ENCODE measurements around the gene ADAM21.
"Not testable (repeated sequence)": the region's sequence is repeated elsewhere in the genome, so short reads cannot be mapped to it uniquely, and the experiment has no call there.

DNA sequence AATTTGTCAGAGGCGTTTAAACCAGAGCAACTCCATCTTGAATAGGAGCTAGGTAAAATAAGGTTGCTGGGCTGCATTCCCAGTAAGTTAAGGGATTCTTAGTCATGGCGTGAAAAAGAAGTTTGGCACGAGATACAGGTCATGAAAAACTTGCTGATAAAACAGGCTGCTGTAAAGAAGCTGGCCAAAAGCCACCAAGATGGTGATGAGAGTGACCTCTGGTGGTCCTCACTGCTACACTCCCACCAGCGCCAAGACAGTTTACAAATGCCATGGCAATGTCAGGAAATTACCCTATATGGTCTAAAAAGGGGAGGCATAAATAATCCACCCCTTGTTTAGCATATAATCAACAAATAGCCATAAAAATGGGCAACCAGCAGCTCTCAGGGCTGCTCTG, 48.6 kb upstream of the ADAM21 start:
- TF ChIP-seq, protein P1, sequence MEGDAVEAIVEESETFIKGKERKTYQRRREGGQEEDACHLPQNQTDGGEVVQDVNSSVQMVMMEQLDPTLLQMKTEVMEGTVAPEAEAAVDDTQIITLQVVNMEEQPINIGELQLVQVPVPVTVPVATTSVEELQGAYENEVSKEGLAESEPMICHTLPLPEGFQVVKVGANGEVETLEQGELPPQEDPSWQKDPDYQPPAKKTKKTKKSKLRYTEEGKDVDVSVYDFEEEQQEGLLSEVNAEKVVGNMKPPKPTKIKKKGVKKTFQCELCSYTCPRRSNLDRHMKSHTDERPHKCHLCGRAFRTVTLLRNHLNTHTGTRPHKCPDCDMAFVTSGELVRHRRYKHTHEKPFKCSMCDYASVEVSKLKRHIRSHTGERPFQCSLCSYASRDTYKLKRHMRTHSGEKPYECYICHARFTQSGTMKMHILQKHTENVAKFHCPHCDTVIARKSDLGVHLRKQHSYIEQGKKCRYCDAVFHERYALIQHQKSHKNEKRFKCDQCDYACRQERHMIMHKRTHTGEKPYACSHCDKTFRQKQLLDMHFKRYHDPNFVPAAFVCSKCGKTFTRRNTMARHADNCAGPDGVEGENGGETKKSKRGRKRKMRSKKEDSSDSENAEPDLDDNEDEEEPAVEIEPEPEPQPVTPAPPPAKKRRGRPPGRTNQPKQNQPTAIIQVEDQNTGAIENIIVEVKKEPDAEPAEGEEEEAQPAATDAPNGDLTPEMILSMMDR (IDR thresholded peaks at IDR 0.05) = peak; percentile 66
- not testable (repeated sequence) for TF ChIP-seq EZH2, EZH2phosphoT487 (IDR thresholded peaks at IDR 0.05)
